A673 (cell line): Measurements from ENCODE around the gene PRSS3. TPM values are rescaled to one million over a fixed set of nuclear protein-coding genes. Genes with fewer than 3 reads are reported as not detected.
"Not testable (repeated sequence)": the region's sequence is repeated elsewhere in the genome, so short reads cannot be mapped to it uniquely, and the experiment has no call there.

Experiments
- BruUV-seq: library from RNA; stranded (reverse); fragments of 400-500 nt; replicated peaks from 2 replicates; lab custom pipeline; 2021; lab: Mats Ljungman, UMichigan
- CTCF ChIA-PET: fragments of 300-600 bp; sonication (Branson Sonifier 250); formaldehyde crosslinking; loops from one replicate; lab custom pipeline; 2022; ENCODE audit warnings: antibody characterized with exemption; lab: Charles Lee
- POLR2A ChIA-PET: fragments of 300-600 bp; sonication (Branson Sonifier 250); formaldehyde crosslinking; loops from one replicate; lab custom pipeline; 2022; ENCODE audit warnings: antibody characterized with exemption; ENCODE audit not compliant: low non-redundant PET; lab: Charles Lee
- DNase-seq: peaks from one replicate; pipeline ENCODE4 v3.0.0-alpha.2; 2015; ENCODE audit warnings: low spot score
- H3K27ac ChIP-seq: fragments of 200-600 bp; sonication (generic); 2 replicates; pipeline ENCODE4 v1.5.1; 2016; ENCODE audit warnings: mixed run types, low read depth, mild to moderate bottlenecking, mixed read lengths, antibody characterized with exemption, low read length; ENCODE audit not compliant: poor library complexity, severe bottlenecking
- H3K27me3 ChIP-seq: fragments of 200-600 bp; sonication (generic); replicated peaks from 2 replicates; pipeline ENCODE4 v1.6.1; 2017; ENCODE audit warnings: mixed run types, low read depth, mild to moderate bottlenecking, mixed read lengths, antibody characterized with exemption, low read length; ENCODE audit not compliant: insufficient read depth, poor library complexity
- H3K36me3 ChIP-seq: fragments of 200-600 bp; sonication (generic); 2 replicates; pipeline ENCODE4 v1.6.1; 2016; ENCODE audit warnings: mixed run types, mild to moderate bottlenecking, mixed read lengths, antibody characterized with exemption, low read length; ENCODE audit not compliant: insufficient read depth, poor library complexity, severe bottlenecking
- H3K4me1 ChIP-seq: fragments of 200-600 bp; sonication (generic); 2 replicates; pipeline ENCODE4 v1.6.1; 2017; ENCODE audit warnings: mixed run types, mild to moderate bottlenecking, mixed read lengths, antibody characterized with exemption, low read length; ENCODE audit not compliant: insufficient read depth, poor library complexity, severe bottlenecking
- H3K4me3 ChIP-seq: fragments of 200-600 bp; sonication (generic); 2 replicates; pipeline ENCODE4 v1.5.1; 2016; ENCODE audit warnings: low read depth, mixed run types, mild to moderate bottlenecking, mixed read lengths, low read length; ENCODE audit not compliant: poor library complexity, severe bottlenecking
- H3K9me3 ChIP-seq: fragments of 200-600 bp; sonication (generic); 2 replicates; pipeline ENCODE4 v1.6.1; 2016; ENCODE audit warnings: mixed run types, low read depth, mild to moderate bottlenecking, mixed read lengths, antibody characterized with exemption, low read length; ENCODE audit not compliant: poor library complexity, severe bottlenecking
- CTCF ChIP-seq: fragments of 300-800, 200-600 bp; sonication (generic); conservative IDR thresholded peaks from 2 replicates; pipeline ENCODE4 v1.5.1; 2017; ENCODE audit warnings: low read depth, mild to moderate bottlenecking, antibody characterized with exemption, low read length, moderate library complexity, mixed read lengths
- EZH2 ChIP-seq: fragments of 200-600 bp; sonication (generic); IDR thresholded peaks from 2 replicates; pipeline ENCODE4 v1.6.1; 2017; ENCODE audit warnings: borderline replicate concordance, low read depth, mild to moderate bottlenecking, mixed read lengths, antibody characterized with exemption, low read length; ENCODE audit not compliant: poor library complexity, severe bottlenecking
- intact Hi-C: fragments of 100-400 bp; cut with micrococcal nuclease; formaldehyde crosslinking; loops from one replicate; pipeline ENCODE4 v1.10.0; 2022; ENCODE audit not compliant: unreplicated experiment
- total RNA-seq: library from RNA; stranded (reverse); gene quantifications from 2 replicates; pipeline ENCODE4 v1.2.3, GENCODE V29; 2021

Gene PRSS3
- total RNA-seq, 1 experiment from 2014 or later: not detected

DNA sequence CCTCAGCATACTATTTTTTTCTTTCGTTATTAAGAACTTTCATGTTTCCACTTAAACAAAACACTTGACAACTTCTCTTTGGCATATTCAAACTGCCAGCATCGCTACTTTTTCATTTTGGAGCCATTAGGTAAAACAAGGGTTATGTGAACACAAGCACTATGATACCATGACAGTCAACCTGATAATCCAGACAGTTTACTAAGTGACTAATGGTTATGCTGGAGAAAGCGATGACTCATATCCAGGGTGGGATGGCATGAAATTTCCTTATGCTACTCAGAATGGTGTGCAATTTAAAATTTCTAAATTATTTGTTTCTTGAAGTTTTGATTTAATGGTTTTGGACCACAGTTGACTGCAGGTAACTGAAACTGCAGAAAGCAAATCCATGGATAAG lies 29.9 kb upstream of the PRSS3 start:
- ChIA-PET CTCF (no interaction called here), POLR2A (no interaction called here)
- BruUV-seq: no TSS peak
- DNase-seq: no peak
- TF ChIP-seq CTCF: no peak
- no peak for TF ChIP-seq EZH2
- Histone ChIP-seq H3K27me3 (no peaks in the 10 kb centered on the region), H3K9me3 (no peaks in the 10 kb centered on the region), H3K4me1 (no peaks in the 10 kb centered on the region), H3K36me3 (no peaks in the 10 kb centered on the region), H3K27ac (no peak overlapping the region), H3K4me3 (no peak overlapping the region)
- intact Hi-C loops: no loop called here

GRCh38 chr9:33770156-33770880 lies 25.0 kb upstream of the PRSS3 start:
- H3K9me3 ChIP-seq, intact Hi-C loops, H3K4me3 ChIP-seq, BruUV-seq, CTCF ChIA-PET, H3K36me3 ChIP-seq, H3K4me1 ChIP-seq, H3K27ac ChIP-seq, H3K27me3 ChIP-seq, DNase-seq, POLR2A ChIA-PET: not testable (repeated sequence)

GRCh38 chr9:33773135-33773534 lies 22.2 kb upstream of the PRSS3 start:
- H3K36me3 ChIP-seq, H3K4me1 ChIP-seq, intact Hi-C loops, H3K27me3 ChIP-seq, BruUV-seq, H3K27ac ChIP-seq, POLR2A ChIA-PET, H3K4me3 ChIP-seq, DNase-seq, CTCF ChIA-PET, H3K9me3 ChIP-seq: not testable (repeated sequence)

- H3K27me3 ChIP-seq, H3K36me3 ChIP-seq, H3K9me3 ChIP-seq, CTCF ChIA-PET, H3K4me3 ChIP-seq, H3K4me1 ChIP-seq, DNase-seq, H3K27ac ChIP-seq, BruUV-seq, intact Hi-C loops, POLR2A ChIA-PET: not testable (repeated sequence)
These were observed 21.2 kb upstream of the PRSS3 start for GRCh38 chr9:33774074-33774659.
